HCEC 1CT (cell line): ENCODE results near the gene SRGAP3.

Experiments used
- DNase-seq: peaks from one replicate; pipeline ENCODE4 v3.0.0-alpha.2; 2017

SRGAP3 gene

DNA sequence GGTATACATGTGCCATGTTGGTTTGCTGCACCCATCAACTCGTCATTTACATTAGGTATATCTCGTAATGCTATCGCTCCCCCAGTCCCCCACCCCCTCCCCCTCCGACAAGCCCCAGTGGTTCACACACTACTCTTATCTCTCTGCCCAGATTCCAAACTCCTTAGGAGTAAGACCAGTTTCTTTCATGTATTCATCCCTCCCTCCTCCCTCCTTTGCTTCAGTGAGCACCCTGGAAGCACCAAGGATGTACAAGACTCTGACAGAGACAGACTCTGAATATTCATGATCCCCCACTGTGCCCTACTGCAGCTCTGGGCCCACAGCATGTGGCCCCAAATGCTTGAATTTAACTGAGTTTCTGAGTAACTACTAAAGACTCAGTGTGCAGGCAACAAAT lies 172.4 kb downstream of the SRGAP3 start:
- no peak for DNase-seq

DNA sequence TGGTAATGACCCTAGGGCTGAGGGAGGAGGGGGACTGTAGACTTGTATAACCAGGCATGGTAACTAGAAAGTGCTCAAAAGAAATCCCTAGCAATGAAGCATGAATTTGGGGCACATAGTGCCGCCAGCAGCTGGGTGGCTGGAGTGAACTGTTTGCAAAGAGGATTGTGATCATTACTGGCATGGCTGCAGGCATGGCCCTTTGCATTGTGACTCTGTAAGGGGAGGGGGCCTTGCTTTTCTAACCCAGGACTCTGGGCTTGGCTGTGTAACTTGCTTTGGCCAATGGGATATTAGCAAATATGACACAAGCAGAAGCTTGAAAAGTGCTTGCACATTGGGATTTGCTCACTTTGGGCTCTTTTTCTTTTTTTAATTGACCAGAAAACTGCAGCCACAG lies 173.7 kb downstream of the SRGAP3 start:
- DNase-seq, result no peak

DNA sequence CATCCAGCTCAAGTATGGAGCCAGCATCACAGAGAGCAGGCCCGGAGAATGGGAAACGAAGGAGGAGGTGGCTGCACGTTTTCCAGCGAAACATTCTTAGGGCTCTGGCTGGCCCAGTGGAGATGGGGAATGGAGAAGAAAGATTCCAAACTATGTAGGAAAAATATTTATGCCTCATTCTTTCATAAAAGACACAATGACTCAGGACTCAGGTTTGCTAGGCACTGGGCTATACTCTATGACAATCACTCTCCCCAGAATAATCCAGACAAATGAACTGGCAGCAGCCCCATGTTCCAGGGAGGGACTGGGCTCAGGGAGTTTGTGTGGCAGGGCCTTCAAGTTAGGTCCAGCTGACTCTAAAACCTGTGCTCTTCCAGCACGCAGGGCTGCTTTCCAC lies 175.4 kb downstream of the SRGAP3 start:
- DNase-seq, result no peak

- no peak for DNase-seq
Measured at GRCh38 chr3:9072667-9073009, 176.8 kb downstream of the SRGAP3 start.

DNA sequence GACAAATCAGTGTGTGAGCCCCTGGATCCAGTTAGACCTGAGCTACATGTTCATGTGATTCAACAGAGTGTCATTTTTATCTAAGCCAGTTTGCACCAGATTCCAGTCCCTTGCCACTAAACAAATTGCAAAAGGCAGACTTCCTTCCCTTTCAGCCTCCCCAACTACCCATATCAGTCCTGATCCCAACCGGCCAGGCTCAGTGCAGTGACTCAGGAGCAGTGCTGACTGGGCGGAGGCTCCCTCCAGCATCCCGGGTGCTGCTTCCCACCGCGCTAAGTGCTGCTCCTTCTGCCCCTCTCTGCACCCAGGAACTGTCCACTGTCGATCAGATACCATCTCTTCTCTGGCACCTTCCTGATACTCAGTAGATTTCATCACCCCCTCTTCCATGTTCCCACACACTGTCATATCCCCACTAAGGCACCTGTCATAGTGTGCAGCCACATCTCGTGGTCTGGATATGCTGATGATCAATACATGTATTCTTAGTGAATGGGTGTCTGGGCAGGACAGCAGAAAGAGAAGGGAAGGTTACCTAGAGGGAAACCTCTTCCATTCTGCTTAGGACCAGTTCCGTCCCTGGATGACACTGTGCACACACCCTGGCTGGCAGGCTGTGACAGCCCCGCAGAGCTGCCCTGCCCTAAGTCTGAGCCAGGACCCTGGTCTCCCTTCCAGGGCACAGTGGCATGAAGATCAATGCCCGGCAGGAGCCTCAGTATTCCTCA lies 177.3 kb downstream of the SRGAP3 start:
- DNase-seq, result no peak

GRCh38 chr3:9070961-9071360 lies 178.5 kb downstream of the SRGAP3 start:
- no peak for DNase-seq

- no peak for DNase-seq
Measured at GRCh38 chr3:9069971-9070370, 179.5 kb downstream of the SRGAP3 start.

DNA sequence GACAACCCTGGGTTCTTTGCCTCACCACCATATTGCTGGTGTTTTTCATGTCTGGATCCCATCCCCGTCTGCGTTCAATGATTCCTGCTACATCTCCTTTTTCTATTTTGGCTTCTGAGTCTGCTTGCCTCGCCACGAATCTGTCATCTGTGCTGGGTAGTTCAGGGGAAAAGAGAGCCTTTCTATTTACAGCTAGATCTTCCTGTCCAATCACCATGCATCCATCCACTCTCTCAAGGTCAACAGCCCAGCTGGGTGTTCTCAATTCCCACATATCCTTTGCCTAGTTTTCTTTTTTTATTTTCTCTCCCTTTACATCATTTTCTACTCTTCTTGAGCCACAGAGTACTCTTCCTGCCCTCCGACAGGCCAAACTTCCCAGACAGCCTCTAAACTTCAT lies 181.4 kb downstream of the SRGAP3 start:
- DNase-seq, result no peak

DNA sequence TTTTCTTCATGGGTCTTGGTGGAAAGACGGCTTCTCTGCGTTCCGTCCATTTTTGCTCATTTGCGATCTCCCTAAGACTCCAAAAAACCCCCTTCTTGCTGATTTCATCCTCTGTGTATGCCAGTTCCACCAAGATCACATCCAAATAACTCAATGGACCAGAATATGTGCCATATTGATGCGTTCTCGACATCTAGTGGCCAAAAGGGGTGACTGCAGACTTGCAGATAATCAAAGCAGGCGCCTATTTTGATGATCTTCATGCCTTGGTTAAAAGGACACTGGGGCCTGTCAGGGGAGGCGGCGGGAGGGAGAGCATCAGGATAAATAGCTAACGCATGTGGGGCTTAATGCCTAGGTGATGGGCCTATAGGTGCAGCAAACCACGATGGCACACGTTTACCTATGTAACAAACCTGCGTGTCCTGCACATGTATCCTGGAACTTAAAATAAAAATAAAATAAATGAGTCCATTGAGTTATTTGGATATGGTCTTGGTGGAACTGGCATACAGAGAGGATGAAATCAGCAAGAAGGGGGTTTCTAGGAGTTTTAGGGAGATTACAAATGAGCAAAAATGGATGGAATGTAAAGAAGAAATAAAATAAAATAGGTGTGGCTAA lies 182.0 kb downstream of the SRGAP3 start:
- peak; percentile 63 for DNase-seq

GRCh38 chr3:9066775-9067174 lies 182.7 kb downstream of the SRGAP3 start:
- no peak for DNase-seq

- DNase-seq, result no peak
Measured at GRCh38 chr3:9066141-9066540, 183.3 kb downstream of the SRGAP3 start.

DNA sequence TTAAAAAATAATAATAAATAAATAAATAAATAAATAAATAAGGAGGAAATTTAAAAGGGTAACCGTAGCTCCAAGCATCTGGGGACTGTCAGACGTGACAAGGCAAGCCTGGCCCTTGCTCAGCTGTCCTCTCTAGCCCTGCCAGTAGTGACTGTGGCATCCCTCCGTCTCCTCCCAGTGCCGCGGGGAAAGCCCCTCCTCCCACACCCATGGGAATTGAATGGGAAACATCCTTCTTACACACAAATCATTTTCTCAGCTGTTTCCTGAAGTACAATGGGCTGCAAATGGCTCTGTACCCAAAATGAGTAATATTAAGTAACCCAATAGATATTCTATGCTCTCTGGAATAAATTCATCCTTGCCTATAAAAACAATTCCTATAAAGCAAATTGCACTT lies 184.6 kb downstream of the SRGAP3 start:
- no peak for DNase-seq

DNA sequence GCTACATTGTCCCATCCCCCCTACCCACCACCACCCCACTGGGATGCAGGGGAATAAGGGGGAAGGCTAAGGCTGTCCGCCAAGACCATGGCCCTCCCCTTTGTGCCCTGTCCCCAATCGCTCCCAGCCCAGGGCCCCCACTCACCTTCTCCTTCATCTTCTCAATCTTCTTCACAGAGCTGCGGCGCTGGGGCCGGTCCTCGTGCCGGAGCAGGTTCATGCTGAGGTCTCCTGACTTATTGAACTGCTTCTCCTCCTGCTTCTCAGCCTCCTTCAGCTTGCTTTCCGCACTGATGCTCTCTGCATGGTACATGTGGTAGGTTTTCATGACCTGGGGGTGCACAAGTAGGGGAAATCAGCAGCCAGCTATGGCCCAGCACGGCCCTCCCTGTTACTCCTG lies 185.2 kb downstream of the SRGAP3 start:
- no peak for DNase-seq

DNA sequence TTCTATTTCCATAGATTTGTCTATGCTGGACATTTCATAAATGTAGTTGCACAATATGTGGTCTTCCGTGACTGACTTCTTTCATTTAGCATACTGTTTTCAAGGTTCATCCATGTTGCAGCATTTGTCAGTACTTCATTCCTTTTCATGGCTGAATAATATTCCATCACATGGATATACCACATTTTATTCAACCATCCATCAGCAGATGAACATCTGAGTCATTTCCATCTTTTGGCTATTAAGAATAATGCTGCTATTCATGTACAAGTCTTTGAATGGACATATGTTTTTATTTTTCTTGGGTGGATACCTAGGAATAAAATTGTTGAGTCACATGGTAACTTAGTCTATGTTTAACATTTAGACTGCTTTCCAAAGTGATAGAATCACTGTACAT lies 186.9 kb downstream of the SRGAP3 start:
- no peak for DNase-seq

DNA sequence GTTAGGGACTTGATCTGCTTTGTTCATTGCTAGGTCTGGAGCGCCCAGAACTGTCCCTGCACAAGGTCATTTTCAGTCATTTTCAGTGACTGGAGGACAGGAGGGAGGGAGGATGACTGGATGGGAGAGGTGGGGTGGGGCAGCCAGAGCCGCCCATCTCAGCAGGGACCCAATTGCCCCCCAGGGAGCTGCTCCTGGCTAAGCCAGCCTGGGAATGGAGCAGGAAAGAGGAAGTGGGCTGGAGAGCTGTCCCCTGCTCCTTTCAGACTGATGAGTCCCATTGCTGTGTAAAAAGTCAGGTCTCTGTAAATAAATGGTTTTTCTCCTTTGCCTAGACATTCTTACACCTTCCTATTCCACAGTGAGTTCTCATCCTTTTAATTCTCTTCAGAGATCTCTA lies 187.8 kb downstream of the SRGAP3 start:
- DNase-seq, result no peak

DNA sequence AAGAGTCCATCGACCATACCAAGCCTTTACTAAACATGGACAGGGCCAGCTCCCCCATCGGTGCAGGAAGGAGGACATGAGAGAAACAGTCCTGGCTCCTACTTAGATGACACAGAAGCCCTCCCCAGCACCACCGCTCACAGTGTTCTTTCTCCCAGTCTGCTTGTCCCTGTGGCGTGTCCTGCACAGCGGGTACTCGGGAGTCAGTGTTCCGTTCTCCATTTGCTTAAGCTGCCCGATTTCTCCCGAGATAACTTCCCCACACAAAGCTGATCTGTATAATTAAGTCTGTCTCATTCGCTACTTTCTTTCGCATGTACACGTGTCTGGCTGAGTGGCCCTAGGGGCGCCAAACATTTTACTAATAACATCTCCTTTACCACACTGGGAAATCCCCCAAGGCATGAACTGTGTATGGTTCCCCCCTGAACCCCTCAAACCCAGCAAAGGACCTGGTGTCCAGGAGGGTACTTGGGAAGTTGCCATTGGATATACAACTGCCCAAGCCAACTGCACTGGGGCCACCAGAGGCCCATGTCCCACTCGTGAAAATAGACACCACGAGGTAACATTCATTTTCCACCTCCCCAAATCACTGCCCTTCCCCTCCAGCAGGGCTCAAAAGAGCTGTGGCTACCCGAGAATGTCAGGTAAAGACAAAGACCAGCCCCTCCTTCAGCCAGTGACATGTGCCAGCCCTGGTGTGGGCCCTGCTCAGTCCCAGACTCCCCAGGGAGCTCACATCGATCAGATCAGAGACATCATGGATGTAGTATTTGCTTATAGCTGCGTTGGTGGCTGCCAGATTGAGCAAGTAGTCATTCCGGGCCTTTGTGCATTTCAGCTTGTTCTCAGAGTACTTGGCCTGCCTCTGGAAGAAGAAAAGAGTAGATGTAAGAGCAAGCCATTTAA lies 189.7 kb downstream of the SRGAP3 start:
- DNase-seq, result no peak

- DNase-seq, result no peak
Measured at GRCh38 chr3:9056581-9056980, 192.9 kb downstream of the SRGAP3 start.

DNA sequence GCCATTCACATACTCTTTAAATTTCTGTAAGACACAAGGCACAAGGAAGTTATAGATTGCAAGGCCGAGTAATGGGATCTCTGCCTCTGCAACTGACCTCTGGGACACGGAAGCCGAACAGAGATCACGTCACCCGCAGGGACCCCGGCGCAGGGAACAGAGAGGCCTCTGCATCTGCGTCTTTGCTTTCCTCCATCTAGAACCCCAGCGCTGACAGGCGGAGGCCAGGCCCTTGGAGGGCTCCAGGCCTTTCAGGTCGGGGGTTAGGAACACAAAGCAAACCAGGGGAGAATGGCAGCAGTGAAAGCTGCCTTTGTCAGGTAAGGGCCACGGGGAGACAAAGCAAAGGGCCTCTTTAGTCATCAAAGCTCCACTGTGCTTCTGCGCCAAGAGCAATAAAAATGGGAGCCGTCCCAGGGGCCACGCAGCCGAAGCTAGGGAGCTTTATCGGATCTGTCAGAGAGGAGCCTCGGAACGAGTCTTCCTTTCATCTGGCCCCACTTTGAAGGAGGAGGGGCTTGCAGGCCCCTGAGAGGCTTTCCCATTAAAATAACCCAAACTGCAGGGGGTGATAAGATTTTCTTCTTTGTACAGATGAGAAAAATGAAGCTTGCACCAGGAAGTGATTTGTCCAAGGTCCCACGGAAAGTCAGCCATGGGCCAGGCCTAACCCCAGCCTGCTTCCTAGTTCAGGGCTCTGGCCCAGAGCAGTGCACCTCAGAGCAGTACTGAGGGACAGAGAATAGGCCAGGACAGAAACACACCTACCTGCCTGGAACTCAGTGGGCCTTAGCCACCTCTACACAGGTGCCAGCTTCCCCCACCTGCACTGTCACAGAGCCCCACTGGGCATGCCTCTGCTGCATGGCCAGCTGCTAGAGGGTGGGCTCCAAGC lies 201.7 kb downstream of the SRGAP3 start:
- no peak for DNase-seq

GRCh38 chr3:9045371-9045770 lies 204.1 kb downstream of the SRGAP3 start:
- DNase-seq, result no peak

DNA sequence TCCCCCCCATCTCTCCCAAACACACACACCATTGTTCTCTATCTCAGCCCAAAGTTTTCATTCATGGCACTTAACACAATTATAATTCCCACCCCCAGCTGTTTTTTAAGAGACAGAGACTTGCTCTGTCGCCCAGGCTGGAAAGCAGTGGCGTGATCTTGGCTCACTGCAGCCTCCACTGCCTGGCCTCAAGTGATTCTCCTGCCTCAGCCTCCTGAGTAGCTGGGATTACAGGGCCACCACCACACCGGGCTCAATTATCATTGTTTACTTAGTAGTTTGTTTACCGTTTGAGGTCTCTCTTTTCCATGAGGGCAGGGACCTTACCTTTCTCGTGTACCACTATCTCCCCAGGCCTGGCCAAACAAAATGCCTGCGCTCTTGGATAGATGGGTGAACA lies 206.4 kb downstream of the SRGAP3 start:
- DNase-seq, result no peak

- DNase-seq, result no peak
Measured at GRCh38 chr3:9041626-9042025, 207.8 kb downstream of the SRGAP3 start.

GRCh38 chr3:9040996-9041395 lies 208.4 kb downstream of the SRGAP3 start:
- DNase-seq, result peak; percentile 20

DNA sequence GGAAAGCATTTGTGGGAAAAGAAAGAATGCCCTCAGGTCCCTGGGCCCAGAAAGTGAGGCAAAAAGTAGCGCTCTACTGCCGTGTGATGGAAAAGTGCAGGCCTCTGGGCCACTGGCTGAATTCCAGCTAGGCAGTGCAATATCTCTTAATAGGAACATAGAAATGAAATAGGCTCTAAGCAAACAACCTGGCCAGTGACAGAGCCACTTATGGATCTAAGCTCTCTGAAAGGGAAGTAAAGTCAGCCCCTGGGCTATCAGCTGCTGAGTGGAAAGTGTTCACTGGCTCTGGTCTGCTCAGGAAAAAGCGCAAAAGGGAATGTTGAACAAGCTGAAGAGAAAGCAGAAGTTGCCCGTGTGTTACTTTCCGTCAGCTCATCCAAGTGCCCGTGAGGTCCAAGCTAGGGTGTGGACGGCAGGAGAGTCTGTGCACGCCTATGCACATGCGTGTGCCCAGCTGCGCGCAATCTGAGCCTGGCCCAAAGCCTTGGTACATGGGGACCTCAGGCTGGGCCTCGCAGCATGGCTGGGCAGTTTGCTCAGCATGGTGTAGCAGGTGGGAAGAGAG lies 212.2 kb downstream of the SRGAP3 start:
- DNase-seq, result no peak
